Urothelium cell line (cell line): ENCODE measurements around the gene PEAR1.

Experiments used
- DNase-seq: peaks from one replicate; pipeline ENCODE4 v3.0.0; 2011; ENCODE audit warnings: low spot score, mixed read lengths
- FAIRE-seq: peaks from 2 replicates; lab custom pipeline; 2011; peaks lifted over from hg19 to GRCh38; lab: Jason Lieb, UNC

PEAR1 gene

GRCh38 chr1:156881101-156881500 is 12.4 kb upstream of the PEAR1 start:
- DNase-seq, result no peak
- no peak for FAIRE-seq

GRCh38 chr1:156881663-156882062 is 11.9 kb upstream of the PEAR1 start:
- no peak for DNase-seq

GRCh38 chr1:156882543-156882942 is 11.0 kb upstream of the PEAR1 start:
- FAIRE-seq (peak; percentile 76), DNase-seq (no peak)

More at GRCh38 chr1:156881663-156882062, 11.9 kb upstream of the PEAR1 start:
- FAIRE-seq, result no peak

DNA sequence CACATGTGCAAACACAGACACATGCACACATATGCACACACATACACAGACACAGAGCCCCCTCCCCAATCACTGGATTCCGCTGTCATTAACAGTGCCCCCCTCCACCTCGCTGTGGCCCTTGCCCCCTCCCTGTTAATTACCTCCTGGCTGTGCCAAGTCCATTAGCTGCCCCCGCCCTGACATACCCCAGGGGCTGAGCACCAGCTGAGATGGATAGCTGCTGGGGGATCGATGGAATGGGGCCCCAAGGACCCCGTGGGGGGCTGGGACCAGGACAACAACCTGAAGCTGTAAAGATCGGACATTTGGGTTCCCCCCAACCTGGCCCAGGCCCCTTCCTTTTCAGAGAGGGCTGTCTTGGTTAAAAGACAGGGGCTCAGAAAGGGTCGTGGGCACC is 9.6 kb upstream of the PEAR1 start:
- DNase-seq, result no peak
- FAIRE-seq, result no peak

DNA sequence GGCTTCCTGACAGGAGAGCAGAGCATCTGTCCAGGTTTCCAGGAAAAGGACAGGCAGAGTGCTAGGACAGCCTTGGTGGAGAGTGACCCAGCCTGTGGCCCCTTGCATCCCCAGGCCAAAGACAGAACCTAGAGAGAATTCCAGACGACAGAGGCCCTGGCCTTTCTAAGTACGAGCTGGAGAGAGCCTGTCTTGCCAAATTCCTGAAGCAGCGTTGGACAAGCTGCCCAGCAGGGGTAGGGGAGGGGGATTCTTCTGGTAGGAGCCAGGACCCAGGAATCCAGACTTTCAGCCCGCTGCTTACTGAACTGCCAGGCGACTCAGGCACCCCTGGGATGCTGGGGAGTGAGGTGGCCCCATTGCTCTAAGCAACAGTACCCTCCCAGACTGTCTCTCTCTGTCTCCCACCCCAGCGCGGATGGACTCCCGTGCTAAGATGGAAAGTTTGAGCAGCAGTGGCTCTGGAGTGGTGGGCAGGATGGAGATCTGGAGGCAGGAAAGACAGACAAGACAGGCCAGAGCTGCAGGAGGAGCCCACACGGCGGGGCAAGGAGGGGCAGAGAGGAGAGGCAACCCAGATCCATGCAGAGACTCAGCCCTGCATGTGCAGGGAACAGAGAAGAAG is 8.8 kb upstream of the PEAR1 start:
- no peak for FAIRE-seq
- DNase-seq, result no peak

- no peak for FAIRE-seq
- DNase-seq, result no peak
Measured at GRCh38 chr1:156885314-156885713, 8.2 kb upstream of the PEAR1 start.

GRCh38 chr1:156885880-156886355 is 7.6 kb upstream of the PEAR1 start:
- DNase-seq (no peak), FAIRE-seq (no peak)

- DNase-seq (no peak), FAIRE-seq (peak; percentile 9)
Measured at GRCh38 chr1:156886583-156887281, 6.8 kb upstream of the PEAR1 start.

DNA sequence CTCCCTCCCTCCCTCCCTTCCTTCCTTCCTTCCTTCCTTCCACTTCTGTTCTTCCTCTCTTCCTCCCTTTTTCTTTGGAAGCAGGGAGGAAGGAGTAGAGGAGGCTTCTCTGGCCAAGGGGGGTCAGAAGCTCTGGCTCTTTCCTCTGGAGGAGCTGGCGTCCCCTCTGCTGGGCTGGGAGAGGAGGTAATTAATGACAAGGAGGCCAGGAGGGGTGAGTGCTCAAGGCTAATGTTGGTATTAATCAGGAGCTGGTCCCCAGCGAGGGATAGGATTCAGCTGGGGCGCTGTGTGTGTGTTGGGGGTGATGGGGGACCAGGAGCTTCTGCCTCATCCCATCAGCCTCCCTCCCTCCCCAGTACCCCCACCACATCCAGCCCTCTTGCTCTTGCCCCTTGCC is 6.2 kb upstream of the PEAR1 start:
- no peak for FAIRE-seq
- no peak for DNase-seq

DNA sequence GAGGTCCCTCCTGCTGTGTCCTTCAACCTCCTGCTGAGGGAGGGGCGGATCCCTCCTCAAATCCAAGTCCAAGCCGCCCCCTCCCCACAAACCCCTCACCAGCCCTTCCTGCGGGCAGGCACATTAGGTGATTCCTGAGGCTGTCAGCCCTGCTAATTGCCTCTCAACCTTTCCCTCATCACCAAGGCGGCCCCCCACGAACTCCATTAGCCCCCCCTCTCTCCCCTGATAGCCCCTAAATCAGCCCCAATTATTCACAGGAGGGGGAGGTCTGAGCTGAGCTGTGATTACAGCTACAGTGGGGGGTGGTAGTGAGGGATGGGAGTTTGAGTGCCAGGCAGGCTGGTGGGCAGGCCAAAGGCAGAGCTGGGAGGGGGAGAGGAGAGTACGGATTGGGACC is 5.8 kb upstream of the PEAR1 start:
- DNase-seq, result no peak
- FAIRE-seq, result no peak

- FAIRE-seq, result no peak
Measured at GRCh38 chr1:156889802-156890580, 3.5 kb upstream of the PEAR1 start.

GRCh38 chr1:156892190-156893047 is 1.1 kb upstream of the PEAR1 start:
- DNase-seq (peak; percentile 90), FAIRE-seq (no peak)

More at GRCh38 chr1:156889802-156890580, 3.5 kb upstream of the PEAR1 start:
- peak; percentile 82 for DNase-seq

GRCh38 chr1:156894001-156894400 is 483 bp downstream of the PEAR1 start:
- no peak for DNase-seq
- no peak for FAIRE-seq

- no peak for FAIRE-seq
- DNase-seq, result no peak
Measured at GRCh38 chr1:156894711-156895454, 1.4 kb downstream of the PEAR1 start.

DNA sequence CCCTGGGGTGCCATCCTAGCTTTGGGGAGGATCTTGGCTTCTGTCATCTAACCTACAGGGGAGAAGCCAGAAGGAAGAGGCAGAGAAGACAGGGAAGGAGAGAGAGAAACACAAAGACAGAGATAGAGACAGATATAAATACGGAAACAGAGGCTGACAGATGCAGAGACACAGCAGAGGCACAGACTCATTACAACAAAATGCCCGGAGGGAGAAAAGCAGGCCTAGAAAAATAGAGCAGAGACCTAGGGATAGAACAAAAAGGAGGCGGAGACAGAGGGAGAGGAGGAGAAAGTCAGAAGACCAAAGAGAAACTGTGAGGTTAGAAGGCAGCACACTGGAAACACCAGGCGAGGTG is 1.9 kb downstream of the PEAR1 start:
- DNase-seq (no peak), FAIRE-seq (no peak)

DNA sequence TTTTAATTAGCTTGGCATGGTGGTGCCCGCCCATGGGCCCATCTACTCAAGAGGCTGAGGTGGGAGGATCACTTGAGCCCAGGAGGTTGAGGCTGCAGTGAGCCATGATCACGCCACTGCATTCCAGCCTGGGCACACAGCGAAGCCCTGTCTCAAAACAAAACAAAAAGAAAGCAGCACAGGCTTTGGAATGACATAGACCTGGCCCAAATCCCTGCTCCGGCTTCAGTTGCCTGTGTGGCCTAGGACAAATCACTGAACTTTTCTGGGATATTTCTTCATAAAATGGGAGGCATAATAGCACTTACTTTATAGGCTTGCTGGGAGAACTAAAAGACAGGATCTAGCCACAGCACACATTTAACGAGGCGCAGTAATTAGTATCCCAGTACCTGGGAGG is 2.4 kb downstream of the PEAR1 start:
- FAIRE-seq (no peak), DNase-seq (no peak)

GRCh38 chr1:156896490-156897033 is 3.0 kb downstream of the PEAR1 start:
- DNase-seq (peak; percentile 97), FAIRE-seq (peak; percentile 17)

- DNase-seq (peak; percentile 83), FAIRE-seq (no peak)
Measured at GRCh38 chr1:156897078-156897825, 3.7 kb downstream of the PEAR1 start.

GRCh38 chr1:156898161-156898566 is 4.6 kb downstream of the PEAR1 start:
- peak; percentile 79 for FAIRE-seq
- DNase-seq, result peak; percentile 58
